Lower leg skin (tissue), 4 donors: ENCODE results near the gene CREB5. TPM values are rescaled to one million over a fixed set of nuclear protein-coding genes. Genes with fewer than 3 reads are reported as not detected.
"Not testable (repeated sequence)": the region's sequence is repeated elsewhere in the genome, so short reads cannot be mapped to it uniquely, and the experiment has no call there.

ENCODE experiments used
- DNase-seq, 2 donors: peaks; one replicate each; pipeline ENCODE4 v3.0.0-alpha.2; 2019; ENCODE audit warnings: low spot score in 2 of 2
- H3K4me3 ChIP-seq: fragments of 200-600 bp; sonication (generic); 2 replicates; pipeline ENCODE4 v1.5.1; 2017; ENCODE audit warnings: mild to moderate bottlenecking, low read depth; ENCODE audit not compliant: poor library complexity, severe bottlenecking
- CTCF ChIP-seq, 3 donors: fragments of 450-650 bp; IDR thresholded peaks; one replicate each; pipeline ENCODE4 v1.5.1; 2016; ENCODE audit warnings: antibody characterized with exemption in 3 of 3, mild to moderate bottlenecking in 3 of 3, moderate library complexity in 2 of 3
- POLR2A ChIP-seq, 2 donors: fragments of 450-650 bp; IDR thresholded peaks; one replicate each; pipeline ENCODE4 v1.6.1; 2016 to 2017; ENCODE audit warnings: antibody characterized with exemption in 2 of 2, mild to moderate bottlenecking in 1 of 2, moderate library complexity in 1 of 2
- WGBS, 2 donors: methylation state at CpG; one replicate each; pipeline ENCODE4 v1.1.5; 2018; 5-methylcytosine and 5-hydroxymethylcytosine counted together
- intact Hi-C: fragments of 100-400 bp; cut with DNase I; formaldehyde crosslinking; loops from one replicate; pipeline ENCODE4 v1.15.0; 2023; ENCODE audit warnings: low total_unique reads
- total RNA-seq, 4 donors: library from RNA; depleted of rRNA; stranded (reverse); fragments of >200 nt; gene quantifications; one replicate each; pipeline ENCODE4 v1.1.0, GENCODE V29; 2016

CREB5 gene
- total RNA-seq, 4 donors from 2014 or later, result 2.5 to 15.0 (median 5.4) TPM

GRCh38 chr7:28815369-28815927 is 403.1 kb downstream of the CREB5 start:
- intact Hi-C loops, result no loop called here
- no peak for DNase-seq
- no peak overlapping the region for H3K4me3 ChIP-seq
- 57 to 65% methylated on average over 1 of the region's 1 CpG for WGBS, 2 donors
- TF ChIP-seq CTCF (IDR thresholded peaks at IDR 0.05) (no peak), POLR2A (IDR thresholded peaks at IDR 0.05) (no peak)

- no peak for DNase-seq
- intact Hi-C loops, result no loop called here
- 85 to 89% methylated on average over 2 of the region's 2 CpGs for WGBS, 2 donors
- H3K4me3 ChIP-seq, result no peak overlapping the region
- TF ChIP-seq POLR2A (IDR thresholded peaks at IDR 0.05), result no peak
- no peak for TF ChIP-seq CTCF (IDR thresholded peaks at IDR 0.05)
These were observed 403.6 kb downstream of the CREB5 start for GRCh38 chr7:28815928-28816373.

- no peak for DNase-seq
- TF ChIP-seq CTCF (IDR thresholded peaks at IDR 0.05) (no peak), POLR2A (IDR thresholded peaks at IDR 0.05) (no peak)
- 88 to 89% methylated on average over 5 of the region's 5 CpGs for WGBS, 2 donors
- H3K4me3 ChIP-seq, result no peak overlapping the region
- intact Hi-C loops, result no loop called here
These were observed 406.7 kb downstream of the CREB5 start for GRCh38 chr7:28818996-28819395.

DNA sequence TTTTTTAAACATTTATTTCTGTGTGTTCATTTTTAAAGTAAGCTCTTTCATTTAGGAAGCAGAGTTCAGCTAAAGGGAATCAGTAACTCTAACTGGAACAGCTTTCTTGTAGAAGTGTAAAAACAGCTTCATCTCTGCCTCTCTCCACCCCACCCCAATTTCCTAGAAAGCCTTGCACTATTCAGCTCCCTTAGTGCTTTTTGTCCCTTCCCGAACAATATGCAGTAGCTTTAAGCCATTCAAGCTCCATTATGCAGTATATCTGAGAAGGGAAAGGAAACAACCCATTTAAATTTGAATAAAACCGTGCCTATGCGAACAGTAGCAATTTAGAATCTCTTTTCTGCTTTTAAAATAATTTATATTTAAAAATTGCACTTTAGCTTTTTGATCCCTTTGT is 411.3 kb downstream of the CREB5 start:
- no peak for DNase-seq
- no peak for TF ChIP-seq POLR2A (IDR thresholded peaks at IDR 0.05)
- no peak for TF ChIP-seq CTCF (IDR thresholded peaks at IDR 0.05)
- 93% methylated on average over 3 of the region's 3 CpGs for WGBS, 2 donors
- no peak overlapping the region for H3K4me3 ChIP-seq
- intact Hi-C loops, result no loop called here

- intact Hi-C loops, H3K4me3 ChIP-seq, DNase-seq: not testable (repeated sequence)
- WGBS, 2 donors, result 87 to 90% methylated on average over 8 of the region's 8 CpGs
These were observed 413.6 kb downstream of the CREB5 start for GRCh38 chr7:28825817-28826448.

GRCh38 chr7:28830846-28831245 is 418.5 kb downstream of the CREB5 start:
- WGBS, 2 donors, result 42 to 62% methylated on average over 1 of the region's 1 CpG
- no peak for DNase-seq
- H3K4me3 ChIP-seq, result no peak overlapping the region
- intact Hi-C loops, result no loop called here
- TF ChIP-seq CTCF (IDR thresholded peaks at IDR 0.05), result no peak
- TF ChIP-seq POLR2A (IDR thresholded peaks at IDR 0.05), result no peak
